ENCODE data around the gene BLOC1S5. TPM values are rescaled to one million over a fixed set of nuclear protein-coding genes. Genes with fewer than 3 reads are reported as not detected.
A peak's percentile ranks its signal among the peaks of the same experiment; 100 is the strongest.

BLOC1S5 gene
- total RNA-seq, 2 experiments from 2014 or later, result 18.2 to 23.7 TPM

GRCh38 chr6:8074213-8074612 lies 10.0 kb upstream of the BLOC1S5 start:
- no peak for ATAC-seq
- H3K4me1 Mint-ChIP-seq, result peaks cover 4% of the 10 kb centered on the region
- no peak overlapping the region for H3K27ac Mint-ChIP-seq
- H3K36me3 Mint-ChIP-seq, result peaks cover 12% of the 10 kb centered on the region
- DNase-seq, result no peak
- no peaks in the 10 kb centered on the region for H3K9me3 Mint-ChIP-seq (ENCODE audit: low read depth)
- no peaks in the 10 kb centered on the region for H3K27me3 Mint-ChIP-seq
- no peak overlapping the region for H3K4me3 Mint-ChIP-seq
- CTCF ChIA-PET, result interaction anchor here (1.1 kb wide), 1 partner anchor 15 kb away, joined by 4 read pairs; no protein-coding TSS in a partner anchor

GRCh38 chr6:8073758-8074157 lies 9.6 kb upstream of the BLOC1S5 start:
- Mint-ChIP-seq H3K36me3 (peaks cover 12% of the 10 kb centered on the region), H3K4me1 (peaks cover 4% of the 10 kb centered on the region), H3K27me3 (no peaks in the 10 kb centered on the region), H3K27ac (no peak overlapping the region), H3K9me3 (ENCODE audit: low read depth) (no peaks in the 10 kb centered on the region), H3K4me3 (no peak overlapping the region)
- CTCF ChIA-PET, result interaction anchor here (1.1 kb wide), 1 partner anchor 15 kb away, joined by 4 read pairs; no protein-coding TSS in a partner anchor
- DNase-seq (no peak), ATAC-seq (no peak)

GRCh38 chr6:8070718-8071117 lies 6.5 kb upstream of the BLOC1S5 start:
- Mint-ChIP-seq H3K27me3 (no peaks in the 10 kb centered on the region), H3K9me3 (ENCODE audit: low read depth) (no peaks in the 10 kb centered on the region), H3K27ac (no peak overlapping the region), H3K4me3 (no peak overlapping the region), H3K4me1 (peaks cover 8% of the 10 kb centered on the region), H3K36me3 (peaks cover 1% of the 10 kb centered on the region)
- DNase-seq (no peak), ATAC-seq (no peak)
- CTCF ChIA-PET, result no interaction called here

GRCh38 chr6:8069631-8070284 lies 5.6 kb upstream of the BLOC1S5 start:
- no peak for ATAC-seq
- Mint-ChIP-seq H3K27me3 (no peaks in the 10 kb centered on the region), H3K4me3 (no peak overlapping the region), H3K36me3 (peaks cover 1% of the 10 kb centered on the region), H3K9me3 (ENCODE audit: low read depth) (no peaks in the 10 kb centered on the region), H3K4me1 (peaks cover 17% of the 10 kb centered on the region), H3K27ac (no peak overlapping the region)
- DNase-seq, result no peak
- CTCF ChIA-PET, result no interaction called here

GRCh38 chr6:8069151-8069550 lies 5.0 kb upstream of the BLOC1S5 start:
- CTCF ChIA-PET, result no interaction called here
- ATAC-seq, result no peak
- peaks cover 21% of the 10 kb centered on the region for H3K4me1 Mint-ChIP-seq

GRCh38 chr6:8066108-8066507 lies 1.9 kb upstream of the BLOC1S5 start:
- ATAC-seq, result no peak
- no peak for DNase-seq
- CTCF ChIA-PET, result interaction anchor here (0.8 kb wide), 1 partner anchor 36 kb away, joined by 3 read pairs; the partner anchor contains the start of gene EEF1E1
- H3K27ac Mint-ChIP-seq, result peak overlapping the region; percentile 95
- no peak overlapping the region for H3K4me3 Mint-ChIP-seq
- no peaks in the 10 kb centered on the region for H3K27me3 Mint-ChIP-seq
- peaks cover 31% of the 10 kb centered on the region for H3K4me1 Mint-ChIP-seq
- peaks cover 11% of the 10 kb centered on the region for H3K36me3 Mint-ChIP-seq
- H3K9me3 Mint-ChIP-seq (ENCODE audit: low read depth), result no peaks in the 10 kb centered on the region

More at GRCh38 chr6:8069151-8069550, 5.0 kb upstream of the BLOC1S5 start:
- Mint-ChIP-seq H3K36me3 (peaks cover 1% of the 10 kb centered on the region), H3K27ac (no peak overlapping the region), H3K9me3 (ENCODE audit: low read depth) (no peaks in the 10 kb centered on the region), H3K4me3 (no peak overlapping the region), H3K27me3 (no peaks in the 10 kb centered on the region)
- no peak for DNase-seq

GRCh38 chr6:8065519-8065911 lies 1.3 kb upstream of the BLOC1S5 start:
- CTCF ChIA-PET, result interaction anchor here (1.0 to 1.8 kb wide), 2 partner anchors 35 to 37 kb away, joined by 3 to 11 read pairs; partner anchors contain the start of gene EEF1E1
- H3K27ac Mint-ChIP-seq, result peak overlapping the region; percentile 95
- no peaks in the 10 kb centered on the region for H3K27me3 Mint-ChIP-seq
- no peaks in the 10 kb centered on the region for H3K9me3 Mint-ChIP-seq (ENCODE audit: low read depth)
- ATAC-seq, result no peak
- peak overlapping the region; percentile 27 for H3K4me3 Mint-ChIP-seq
- H3K4me1 Mint-ChIP-seq, result peaks cover 31% of the 10 kb centered on the region
- H3K36me3 Mint-ChIP-seq, result peaks cover 11% of the 10 kb centered on the region
- peak; percentile 46 for DNase-seq

- Mint-ChIP-seq H3K36me3 (peaks cover 16% of the 10 kb centered on the region), H3K27ac (peak overlapping the region; percentile 95), H3K9me3 (ENCODE audit: low read depth) (no peaks in the 10 kb centered on the region), H3K4me1 (peaks cover 31% of the 10 kb centered on the region), H3K27me3 (no peaks in the 10 kb centered on the region), H3K4me3 (peak overlapping the region; percentile 95)
- CTCF ChIA-PET, result interaction anchor here (0.8 to 1.8 kb wide), 3 partner anchors 12 to 37 kb away, joined by 3 to 11 read pairs (median 4); partner anchors contain the start of gene EEF1E1
- DNase-seq, result no peak
- no peak for ATAC-seq
Observed at GRCh38 chr6:8064638-8065518, 689 bp upstream of the BLOC1S5 start.

GRCh38 chr6:8061736-8062135 lies 2.5 kb downstream of the BLOC1S5 start:
- no peaks in the 10 kb centered on the region for H3K27me3 Mint-ChIP-seq
- no peak overlapping the region for H3K4me3 Mint-ChIP-seq
- DNase-seq (no peak), ATAC-seq (no peak)
- H3K36me3 Mint-ChIP-seq, result peaks cover 26% of the 10 kb centered on the region
- CTCF ChIA-PET, result no interaction called here
- no peak overlapping the region for H3K27ac Mint-ChIP-seq
- peaks cover 30% of the 10 kb centered on the region for H3K4me1 Mint-ChIP-seq
- no peaks in the 10 kb centered on the region for H3K9me3 Mint-ChIP-seq (ENCODE audit: low read depth)

GRCh38 chr6:8060346-8060745 lies 3.8 kb downstream of the BLOC1S5 start:
- no peak overlapping the region for H3K27ac Mint-ChIP-seq
- H3K4me1 Mint-ChIP-seq, result peaks cover 21% of the 10 kb centered on the region
- H3K36me3 Mint-ChIP-seq, result peaks cover 28% of the 10 kb centered on the region
- H3K9me3 Mint-ChIP-seq (ENCODE audit: low read depth), result no peaks in the 10 kb centered on the region
- ATAC-seq (no peak), DNase-seq (no peak)
- H3K27me3 Mint-ChIP-seq, result no peaks in the 10 kb centered on the region
- CTCF ChIA-PET, result no interaction called here
- H3K4me3 Mint-ChIP-seq, result no peak overlapping the region

GRCh38 chr6:8059129-8059528 lies 5.1 kb downstream of the BLOC1S5 start:
- no peaks in the 10 kb centered on the region for H3K9me3 Mint-ChIP-seq (ENCODE audit: low read depth)
- H3K4me1 Mint-ChIP-seq, result peaks cover 11% of the 10 kb centered on the region
- no peak overlapping the region for H3K27ac Mint-ChIP-seq
- no peak for ATAC-seq
- no peak overlapping the region for H3K4me3 Mint-ChIP-seq
- peaks cover 32% of the 10 kb centered on the region for H3K36me3 Mint-ChIP-seq
- CTCF ChIA-PET, result interaction anchor here (0.7 to 1.9 kb wide), 9 partner anchors 15 to 440 kb away, joined by 3 to 9 read pairs (median 3); partner anchors contain the start of gene EEF1E1
- no peaks in the 10 kb centered on the region for H3K27me3 Mint-ChIP-seq
- DNase-seq, result no peak

- no peaks in the 10 kb centered on the region for H3K27me3 Mint-ChIP-seq
- CTCF ChIA-PET, result interaction anchor here (0.9 to 1.9 kb wide), 3 partner anchors 18 to 335 kb away, joined by 3 to 9 read pairs (median 3); no protein-coding TSS in a partner anchor
- peaks cover 37% of the 10 kb centered on the region for H3K36me3 Mint-ChIP-seq
- H3K27ac Mint-ChIP-seq, result no peak overlapping the region
- peaks cover 9% of the 10 kb centered on the region for H3K4me1 Mint-ChIP-seq
- no peak overlapping the region for H3K4me3 Mint-ChIP-seq
- DNase-seq, result no peak
- H3K9me3 Mint-ChIP-seq (ENCODE audit: low read depth), result no peaks in the 10 kb centered on the region
- no peak for ATAC-seq
Observed at GRCh38 chr6:8057793-8058192, 6.4 kb downstream of the BLOC1S5 start.

- DNase-seq (no peak), ATAC-seq (no peak)
- CTCF ChIA-PET, result no interaction called here
- Mint-ChIP-seq H3K9me3 (ENCODE audit: low read depth) (no peaks in the 10 kb centered on the region), H3K4me1 (peaks cover 5% of the 10 kb centered on the region), H3K27ac (no peak overlapping the region), H3K4me3 (no peak overlapping the region), H3K27me3 (no peaks in the 10 kb centered on the region), H3K36me3 (peaks cover 35% of the 10 kb centered on the region)
Observed at GRCh38 chr6:8057263-8057662, 6.9 kb downstream of the BLOC1S5 start.

Data from activated CD8-positive, alpha-beta memory T cell treated with anti-CD3 and anti-CD28 coated beads, Interleukin-2, amount 10 ng/mL, durations not matched to agents 7 days and 5 days (primary cell).